K562 (cell line): ENCODE results near the gene SLC4A1. TPM values are rescaled to one million over a fixed set of nuclear protein-coding genes. Genes with fewer than 3 reads are reported as not detected.

Experiments used
- ARID1B ChIP-seq: fragments of 450-650 bp; IDR thresholded peaks from 2 replicates; pipeline ENCODE4 v1.6.1; 2016; ENCODE audit warnings: antibody characterized with exemption, mild to moderate bottlenecking, inconsistent platforms
- CBFA2T3 ChIP-seq: fragments of 450-650 bp; IDR thresholded peaks from 2 replicates; pipeline ENCODE4 v1.6.1; 2017
- CTCF ChIP-seq, 3 experiments: IDR thresholded peaks in 2 of 3; conservative IDR thresholded peaks in 1 of 3; 2 replicates each; pipeline ENCODE4 v1.5.1; 2011 to 2012; ENCODE audit warnings: low read length in 3 of 3, mild to moderate bottlenecking in 3 of 3, control low read depth in 2 of 3, improper control_type of control experiment in 1 of 3, inconsistent platforms in 1 of 3, low read depth in 1 of 3, mixed read lengths in 1 of 3, moderate library complexity in 1 of 3; ENCODE audit not compliant: insufficient read depth in 2 of 3
- ELF1 ChIP-seq: fragments of 200-800 bp; sonication (Bioruptor generic); IDR thresholded peaks from 2 replicates; pipeline ENCODE4 v1.6.1; 2016; ENCODE audit warnings: missing genetic modification characterization, missing compliant biosample characterization
- MYNN ChIP-seq, 2 experiments: sonication (generic); formaldehyde crosslinking in 1 of 2; IDR thresholded peaks; 2 replicates each; pipeline versions ENCODE4 v1.5.0 to v1.6.1; 2016 to 2020; ENCODE audit warnings: antibody characterized with exemption in 1 of 2, missing genetic modification reagents in 1 of 2
- POLR2AphosphoS2 ChIP-seq: IDR thresholded peaks from 2 replicates; pipeline ENCODE4 v1.6.1; 2012; ENCODE audit warnings: low read length, improper control_type of control experiment
- RBM22 ChIP-seq: fragments of 200-400 bp; formaldehyde crosslinking; IDR thresholded peaks from 2 replicates; pipeline ENCODE4 v1.6.1; 2018; ENCODE audit warnings: low read length, low read depth; ENCODE audit not compliant: poor library complexity, severe bottlenecking
- SNAPC5 ChIP-seq: fragments of 250-450 bp; sonication (Bioruptor Pico); IDR thresholded peaks from 2 replicates; pipeline ENCODE4 v1.8.0; 2021; ENCODE audit warnings: moderate library complexity, mild to moderate bottlenecking, inconsistent platforms
- TAL1 ChIP-seq: fragments of 450-650 bp; IDR thresholded peaks from 2 replicates; pipeline ENCODE4 v1.6.1; 2016; ENCODE audit warnings: mild to moderate bottlenecking
- TCF7 ChIP-seq: sonication (generic); IDR thresholded peaks from 2 replicates; pipeline ENCODE4 v1.6.1; 2016; ENCODE audit warnings: antibody characterized with exemption, borderline replicate concordance
- TSC22D4 ChIP-seq: fragments of 450-650 bp; IDR thresholded peaks from 2 replicates; pipeline ENCODE4 v1.6.1; 2016; ENCODE audit warnings: missing genetic modification characterization, missing biosample characterization, control low read depth
- VEZF1 ChIP-seq: fragments of 200-800 bp; sonication (Bioruptor generic); IDR thresholded peaks from 2 replicates; pipeline ENCODE4 v1.6.1; 2017; ENCODE audit warnings: missing genetic modification characterization, missing compliant biosample characterization
- ZNF184 ChIP-seq: sonication (generic); formaldehyde crosslinking; IDR thresholded peaks from 2 replicates; pipeline ENCODE4 v1.5.0; 2020; ENCODE audit warnings: missing genetic modification reagents
- ZNF384 ChIP-seq: IDR thresholded peaks from 2 replicates; pipeline ENCODE4 v1.6.1; 2012; ENCODE audit warnings: low read depth, low read length, improper control_type of control experiment
- ZNF511 ChIP-seq: sonication (generic); formaldehyde crosslinking; IDR thresholded peaks from 2 replicates; pipeline ENCODE4 v1.8.0; 2022; ENCODE audit warnings: mild to moderate bottlenecking, missing genetic modification reagents
- polyA plus RNA-seq, 8 experiments: library from polyadenylated mRNA; depleted of rRNA in 4 of 8; stranded (reverse) in 5 of 8; unstranded in 3 of 8; fragments of >200 nt; fragmentation: Nextera tagmentation in 2 of 8; fragmentation: Illumina TruSeq in 1 of 8; extraction: Ambion mirVana in 2 of 8; extraction: Trizol in 1 of 8; gene quantifications; 2 replicates each; pipeline versions ENCODE4 v1.2.1 to v1.2.3, GENCODE V29; 2011 to 2014; ENCODE audit warnings: inconsistent platforms in 1 of 8, missing spikeins in 1 of 8
- total RNA-seq, 7 experiments: library from RNA; depleted of rRNA in 6 of 7; stranded (reverse); fragments of >200 nt in 6 of 7; fragmentation: Illumina TruSeq in 2 of 7; extraction: Trizol in 2 of 7; gene quantifications; 2 replicates each; pipeline versions ENCODE4 v1.2.1 to v1.2.3, GENCODE V29; 2011 to 2021; ENCODE audit warnings: low replicate concordance in 1 of 7
- TF ChIP-seq, protein P1 (sequence below): fragments of 450-650 bp; IDR thresholded peaks from 2 replicates; pipeline ENCODE4 v1.7.1; 2018; ENCODE audit warnings: mild to moderate bottlenecking, low read depth; ENCODE audit not compliant: partially characterized antibody

Gene SLC4A1
- total and polyA plus RNA-seq, 9 of the 15 experiments (the other 6 are each of a cell fraction or from before 2014, with no cell fraction given), result 0.14 to 1.00 (median 0.53) TPM

GRCh38 chr17:44267818-44268490 lies at the start of gene SLC4A1 (continued):
- TF ChIP-seq CTCF (IDR thresholded peaks at IDR 0.05 in 2 of 3, conservative IDR thresholded peaks at IDR 0.05 in 1 of 3; ENCODE audit: insufficient read depth in 2 of 3, low read depth in 1 of 3, low read length in 3 of 3) (peak in 1 of 3 experiments; percentile 22; a peak in 1 of 6 replicates), TCF7 (no peak), ZNF384 (no peak), TSC22D4 (tag) (no peak), TAL1 (peak; percentile 38; the same call in 1 of the 2 replicates), ARID1B (0 out of 2 replicates have a peak, but pooled peaks have one; percentile 22), VEZF1 (CRISPR knock-in tag) (peak; percentile 58; the same call in 1 of the 2 replicates), POLR2AphosphoS2 (no peak), ZNF184 (CRISPR knock-in tag) (no peak), MYNN (IDR thresholded peaks at IDR 0.05) (peak; percentile 25; the same call in 1 of the 2 replicates), MYNN (CRISPR knock-in tag; IDR thresholded peaks at IDR 0.05) (no peak), ZNF511 (no peak), RBM22 (no peak), ELF1 (tag) (no peak), CBFA2T3 (peak; percentile 37), SNAPC5 (CRISPR knock-in tag) (no peak)
- TF ChIP-seq, protein P1, sequence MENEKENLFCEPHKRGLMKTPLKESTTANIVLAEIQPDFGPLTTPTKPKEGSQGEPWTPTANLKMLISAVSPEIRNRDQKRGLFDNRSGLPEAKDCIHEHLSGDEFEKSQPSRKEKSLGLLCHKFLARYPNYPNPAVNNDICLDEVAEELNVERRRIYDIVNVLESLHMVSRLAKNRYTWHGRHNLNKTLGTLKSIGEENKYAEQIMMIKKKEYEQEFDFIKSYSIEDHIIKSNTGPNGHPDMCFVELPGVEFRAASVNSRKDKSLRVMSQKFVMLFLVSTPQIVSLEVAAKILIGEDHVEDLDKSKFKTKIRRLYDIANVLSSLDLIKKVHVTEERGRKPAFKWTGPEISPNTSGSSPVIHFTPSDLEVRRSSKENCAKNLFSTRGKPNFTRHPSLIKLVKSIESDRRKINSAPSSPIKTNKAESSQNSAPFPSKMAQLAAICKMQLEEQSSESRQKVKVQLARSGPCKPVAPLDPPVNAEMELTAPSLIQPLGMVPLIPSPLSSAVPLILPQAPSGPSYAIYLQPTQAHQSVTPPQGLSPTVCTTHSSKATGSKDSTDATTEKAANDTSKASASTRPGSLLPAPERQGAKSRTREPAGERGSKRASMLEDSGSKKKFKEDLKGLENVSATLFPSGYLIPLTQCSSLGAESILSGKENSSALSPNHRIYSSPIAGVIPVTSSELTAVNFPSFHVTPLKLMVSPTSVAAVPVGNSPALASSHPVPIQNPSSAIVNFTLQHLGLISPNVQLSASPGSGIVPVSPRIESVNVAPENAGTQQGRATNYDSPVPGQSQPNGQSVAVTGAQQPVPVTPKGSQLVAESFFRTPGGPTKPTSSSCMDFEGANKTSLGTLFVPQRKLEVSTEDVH, result no peak
